Epithelial cell of esophagus (primary cell): ENCODE results near the gene IFI6.

Experiments
- DNase-seq: peaks from one replicate; pipeline ENCODE4 v3.0.0; 2010; ENCODE audit warnings: low read depth
- H3K4me3 ChIP-seq: 2 replicates; pipeline ENCODE4 v1.5.1; 2011; ENCODE audit warnings: mild to moderate bottlenecking, low read length, control low read depth
- TF ChIP-seq, protein P1 (sequence below): IDR thresholded peaks from 2 replicates; pipeline ENCODE4 v1.5.1; 2011; ENCODE audit warnings: low read depth, mild to moderate bottlenecking, low read length, control low read depth, inconsistent platforms; ENCODE audit not compliant: insufficient read depth; ENCODE audit errors: missing control alignments

The IFI6 gene

DNA sequence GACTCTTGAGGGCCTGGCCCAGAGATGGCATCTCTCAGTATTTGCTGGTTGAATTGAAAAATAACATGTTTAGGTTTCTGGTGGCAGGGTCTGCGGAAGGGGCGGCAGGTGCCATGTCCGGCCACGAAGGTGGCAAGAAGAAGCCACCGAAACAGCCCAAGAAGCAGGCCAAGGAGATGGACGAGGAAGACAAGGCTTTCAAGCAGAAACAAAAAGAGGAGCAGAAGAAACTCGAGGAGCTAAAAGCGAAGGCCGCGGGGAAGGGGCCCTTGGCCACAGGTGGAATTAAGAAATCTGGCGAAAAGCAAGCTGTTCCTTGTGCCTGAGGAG lies 22.7 kb downstream of the IFI6 start:
- TF ChIP-seq, protein P1, sequence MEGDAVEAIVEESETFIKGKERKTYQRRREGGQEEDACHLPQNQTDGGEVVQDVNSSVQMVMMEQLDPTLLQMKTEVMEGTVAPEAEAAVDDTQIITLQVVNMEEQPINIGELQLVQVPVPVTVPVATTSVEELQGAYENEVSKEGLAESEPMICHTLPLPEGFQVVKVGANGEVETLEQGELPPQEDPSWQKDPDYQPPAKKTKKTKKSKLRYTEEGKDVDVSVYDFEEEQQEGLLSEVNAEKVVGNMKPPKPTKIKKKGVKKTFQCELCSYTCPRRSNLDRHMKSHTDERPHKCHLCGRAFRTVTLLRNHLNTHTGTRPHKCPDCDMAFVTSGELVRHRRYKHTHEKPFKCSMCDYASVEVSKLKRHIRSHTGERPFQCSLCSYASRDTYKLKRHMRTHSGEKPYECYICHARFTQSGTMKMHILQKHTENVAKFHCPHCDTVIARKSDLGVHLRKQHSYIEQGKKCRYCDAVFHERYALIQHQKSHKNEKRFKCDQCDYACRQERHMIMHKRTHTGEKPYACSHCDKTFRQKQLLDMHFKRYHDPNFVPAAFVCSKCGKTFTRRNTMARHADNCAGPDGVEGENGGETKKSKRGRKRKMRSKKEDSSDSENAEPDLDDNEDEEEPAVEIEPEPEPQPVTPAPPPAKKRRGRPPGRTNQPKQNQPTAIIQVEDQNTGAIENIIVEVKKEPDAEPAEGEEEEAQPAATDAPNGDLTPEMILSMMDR, result no peak

GRCh38 chr1:27648602-27649305 lies 23.2 kb downstream of the IFI6 start:
- H3K4me3 ChIP-seq, result no peak overlapping the region
- DNase-seq, result no peak
- TF ChIP-seq, protein P1, result no peak

More for the DNA sequence above, 22.7 kb downstream of the IFI6 start:
- H3K4me3 ChIP-seq, result no peak overlapping the region
- DNase-seq, result no peak

- DNase-seq, result no peak
- no peak overlapping the region for H3K4me3 ChIP-seq
- TF ChIP-seq, protein P1, result no peak
These were observed 24.7 kb downstream of the IFI6 start for GRCh38 chr1:27647328-27647727.

GRCh38 chr1:27646676-27647075 lies 25.3 kb downstream of the IFI6 start:
- TF ChIP-seq, protein P1, result no peak
- H3K4me3 ChIP-seq, result no peak overlapping the region
- DNase-seq, result peak; percentile 41

DNA sequence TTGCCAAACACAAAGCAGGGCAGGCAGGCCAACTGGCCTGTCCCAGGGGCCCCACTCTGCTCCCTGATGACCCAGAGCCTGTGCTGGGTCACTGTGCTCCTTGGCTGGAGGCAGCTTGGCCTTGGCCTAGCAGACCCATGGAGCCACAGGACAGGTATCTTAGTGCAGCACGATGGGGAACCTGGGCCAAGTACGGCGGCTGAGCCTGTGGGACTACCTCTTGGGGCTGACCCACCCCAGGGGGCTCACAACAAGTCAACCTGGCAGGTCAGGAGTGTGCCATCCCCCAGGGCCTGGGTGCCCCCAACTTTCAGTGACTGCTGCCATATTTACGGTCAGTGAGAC lies 26.9 kb downstream of the IFI6 start:
- DNase-seq, result no peak
- TF ChIP-seq, protein P1, result no peak
- H3K4me3 ChIP-seq, result no peak overlapping the region

DNA sequence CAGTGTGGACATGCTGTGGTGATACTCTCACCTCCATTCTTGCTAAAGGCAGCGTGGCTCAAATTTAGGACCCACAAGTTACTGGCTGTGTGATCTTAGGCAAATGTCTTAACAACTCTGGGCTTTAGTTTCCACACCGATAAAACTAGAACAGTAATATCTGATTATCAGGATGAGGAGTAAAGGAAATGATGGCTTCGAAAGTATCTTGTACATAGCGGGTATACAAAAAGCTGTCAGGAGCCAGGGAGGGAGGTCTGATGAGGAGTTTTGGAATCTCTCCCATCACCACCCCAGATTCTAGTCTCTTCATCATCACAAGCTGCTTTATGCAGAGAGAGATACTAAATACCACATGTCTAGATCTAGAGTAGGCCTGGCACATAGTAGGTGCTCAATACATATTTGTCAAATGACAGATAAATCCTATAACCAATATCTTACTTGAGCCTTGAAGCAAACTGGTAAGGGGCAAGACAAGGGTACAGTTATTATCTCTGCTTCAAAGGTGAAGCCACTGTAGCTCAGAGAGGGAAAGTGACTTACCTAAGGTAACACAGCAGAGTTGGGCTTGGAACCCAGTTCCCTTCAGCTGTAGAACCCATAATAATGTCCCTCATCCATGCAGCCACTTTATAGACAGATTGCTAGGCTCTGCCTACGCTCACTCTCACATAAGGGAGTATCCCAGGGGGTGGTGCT lies 27.5 kb downstream of the IFI6 start:
- TF ChIP-seq, protein P1, result no peak
- DNase-seq, result no peak
- H3K4me3 ChIP-seq, result no peak overlapping the region
